HG03575 (cell line): ENCODE results near the gene HEATR1.
A peak's percentile ranks its signal among the peaks of the same experiment; 100 is the strongest.

Experiments used
- ATAC-seq: cut with Tn5 transposase; IDR thresholded peaks from one replicate; pipeline ENCODE4 v1.9.1; 2021; ENCODE audit not compliant: unreplicated experiment, insufficient number of reproducible peaks, low FRiP score; ENCODE audit errors: extremely low read depth

The HEATR1 gene

GRCh38 chr1:236550961-236551851 lies 53.1 kb downstream of the HEATR1 start:
- no peak for ATAC-seq

GRCh38 chr1:236548452-236548851 lies 55.9 kb downstream of the HEATR1 start:
- no peak for ATAC-seq

- no peak for ATAC-seq
Observed at GRCh38 chr1:236545621-236546169, 58.6 kb downstream of the HEATR1 start.

GRCh38 chr1:236543065-236543669 lies 61.1 kb downstream of the HEATR1 start:
- no peak for ATAC-seq

- ATAC-seq: no peak
Observed at GRCh38 chr1:236541710-236542109, 62.6 kb downstream of the HEATR1 start.

GRCh38 chr1:236540813-236541465 lies 63.4 kb downstream of the HEATR1 start:
- ATAC-seq: no peak

- ATAC-seq: no peak
Observed at GRCh38 chr1:236536540-236536939, 67.8 kb downstream of the HEATR1 start.

- no peak for ATAC-seq
Observed at GRCh38 chr1:236535662-236536161, 68.6 kb downstream of the HEATR1 start.

- no peak for ATAC-seq
Observed at GRCh38 chr1:236535190-236535589, 69.1 kb downstream of the HEATR1 start.

- ATAC-seq: no peak
Observed at GRCh38 chr1:236534151-236534651, 70.1 kb downstream of the HEATR1 start.

GRCh38 chr1:236532850-236533249 lies 71.5 kb downstream of the HEATR1 start:
- no peak for ATAC-seq

- no peak for ATAC-seq
Observed at GRCh38 chr1:236530959-236531358, 73.4 kb downstream of the HEATR1 start.

GRCh38 chr1:236530286-236530685 lies 74.0 kb downstream of the HEATR1 start:
- ATAC-seq: no peak

GRCh38 chr1:236526079-236526478 lies 78.2 kb downstream of the HEATR1 start:
- ATAC-seq: no peak

GRCh38 chr1:236524895-236525184 lies 79.5 kb downstream of the HEATR1 start:
- no peak for ATAC-seq

GRCh38 chr1:236524142-236524894 lies 80.0 kb downstream of the HEATR1 start:
- peak; percentile 90 for ATAC-seq

- ATAC-seq: peak; percentile 31
Observed at GRCh38 chr1:236523704-236524141, 80.6 kb downstream of the HEATR1 start, which contains the start of gene LGALS8. Gene LGALS8 (plus strand): TSS chr1:236523982. CDS start chr1:236526071, 2,089 bp downstream.

GRCh38 chr1:236522937-236523703 lies 81.2 kb downstream of the HEATR1 start:
- ATAC-seq: no peak
